Osteoblast (primary cell): ENCODE results near the gene KIDINS220. TPM values are rescaled to one million over a fixed set of nuclear protein-coding genes. Genes with fewer than 3 reads are reported as not detected.

Experiments used
- DNase-seq: peaks from one replicate; pipeline ENCODE4 v3.0.0; 2011; ENCODE audit warnings: low spot score, mixed read lengths; ENCODE audit not compliant: insufficient read length; ENCODE audit errors: missing footprints
- H2AFZ ChIP-seq: 2 replicates; pipeline ENCODE4 v1.6.0; 2011; ENCODE audit warnings: mild to moderate bottlenecking, low read length
- H3K27ac ChIP-seq: 2 replicates; pipeline ENCODE4 v1.5.1; 2011; ENCODE audit warnings: mild to moderate bottlenecking, low read depth, low read length, moderate library complexity
- H3K27me3 ChIP-seq: 2 replicates; pipeline ENCODE4 v1.6.0; 2012; ENCODE audit warnings: mild to moderate bottlenecking, control low read depth, inconsistent platforms, low read length, moderate library complexity; ENCODE audit not compliant: insufficient read depth
- H3K36me3 ChIP-seq: 2 replicates; pipeline ENCODE4 v1.5.1; 2011; ENCODE audit warnings: mild to moderate bottlenecking, low read length, control low read depth, moderate library complexity; ENCODE audit not compliant: insufficient read depth
- H3K4me1 ChIP-seq: 2 replicates; pipeline ENCODE4 v1.5.1; 2011; ENCODE audit warnings: mild to moderate bottlenecking, low read length, control low read depth, moderate library complexity; ENCODE audit not compliant: insufficient read depth
- H3K4me2 ChIP-seq: 2 replicates; pipeline ENCODE4 v1.6.0; 2011; ENCODE audit warnings: mild to moderate bottlenecking, low read length; ENCODE audit not compliant: insufficient read depth
- H3K4me3 ChIP-seq: fragments of 200-600 bp; sonication (generic); 3 replicates; pipeline ENCODE4 v1.5.1; 2012; ENCODE audit warnings: mild to moderate bottlenecking, low read length, inconsistent platforms; ENCODE audit not compliant: insufficient read depth
- H3K79me2 ChIP-seq: 2 replicates; pipeline ENCODE4 v1.6.0; 2012; ENCODE audit warnings: mild to moderate bottlenecking, low read length, control low read depth, inconsistent platforms; ENCODE audit not compliant: insufficient read depth
- H3K9me3 ChIP-seq: 2 replicates; pipeline ENCODE4 v1.5.1; 2011; ENCODE audit warnings: low read depth, low read length, control low read depth
- H4K20me1 ChIP-seq: 2 replicates; pipeline ENCODE4 v1.6.0; 2012; ENCODE audit warnings: mild to moderate bottlenecking, low read length, control low read depth; ENCODE audit not compliant: insufficient read depth
- CTCF ChIP-seq: IDR thresholded peaks from 2 replicates; pipeline ENCODE4 v1.5.1; 2011; ENCODE audit warnings: mild to moderate bottlenecking, low read depth, low read length, moderate library complexity; ENCODE audit errors: extremely low read depth
- total RNA-seq: library from RNA; depleted of rRNA; stranded (reverse); fragments of >200 nt; gene quantifications from 2 replicates; pipeline ENCODE4 v1.2.3, GENCODE V29; 2012

KIDINS220 gene
- total RNA-seq, 1 donor = 134 TPM

- Histone ChIP-seq H4K20me1 (peaks cover 10% of the 10 kb centered on the region), H3K27me3 (no peaks in the 10 kb centered on the region), H3K4me1 (peaks cover 7% of the 10 kb centered on the region), H3K36me3 (no peaks in the 10 kb centered on the region), H3K4me2 (no peak overlapping the region), H2AFZ (no peak overlapping the region), H3K27ac (no peak overlapping the region), H3K4me3 (no peak overlapping the region), H3K9me3 (no peaks in the 10 kb centered on the region), H3K79me2 (peaks cover 18% of the 10 kb centered on the region)
- no peak for DNase-seq
- TF ChIP-seq CTCF = no peak
These were observed 3.2 kb upstream of the KIDINS220 start for GRCh38 chr2:8840475-8841091.

- H3K9me3 ChIP-seq = no peaks in the 10 kb centered on the region
- peaks cover 13% of the 10 kb centered on the region for H3K4me1 ChIP-seq
- H2AFZ ChIP-seq = no peak overlapping the region
- no peak for TF ChIP-seq CTCF
- H3K27ac ChIP-seq = no peak overlapping the region
- peaks cover 30% of the 10 kb centered on the region for H3K79me2 ChIP-seq
- H3K4me2 ChIP-seq = no peak overlapping the region
- no peak overlapping the region for H3K4me3 ChIP-seq
- peaks cover 19% of the 10 kb centered on the region for H4K20me1 ChIP-seq
- no peak for DNase-seq
- no peaks in the 10 kb centered on the region for H3K27me3 ChIP-seq
- H3K36me3 ChIP-seq = no peaks in the 10 kb centered on the region
These were observed 2.0 kb upstream of the KIDINS220 start for GRCh38 chr2:8839189-8839965.

- no peaks in the 10 kb centered on the region for H3K9me3 ChIP-seq
- H3K4me3 ChIP-seq = peak overlapping the region; percentile 96
- no peaks in the 10 kb centered on the region for H3K36me3 ChIP-seq
- H3K79me2 ChIP-seq = peaks cover 46% of the 10 kb centered on the region
- H3K27me3 ChIP-seq = no peaks in the 10 kb centered on the region
- peaks cover 33% of the 10 kb centered on the region for H4K20me1 ChIP-seq
- peaks cover 13% of the 10 kb centered on the region for H3K4me1 ChIP-seq
- peak overlapping the region; percentile 72 for H3K4me2 ChIP-seq
- H2AFZ ChIP-seq = no peak overlapping the region
- no peak for DNase-seq
- no peak overlapping the region for H3K27ac ChIP-seq
- TF ChIP-seq CTCF = no peak
These were observed 355 bp upstream of the KIDINS220 start for GRCh38 chr2:8837795-8838140.

- H3K27ac ChIP-seq = no peak overlapping the region
- no peak for TF ChIP-seq CTCF
- no peaks in the 10 kb centered on the region for H3K9me3 ChIP-seq
- H3K4me3 ChIP-seq = no peak overlapping the region
- peak overlapping the region; percentile 99 for H3K4me2 ChIP-seq
- DNase-seq = no peak
- no peak overlapping the region for H2AFZ ChIP-seq
- peaks cover 13% of the 10 kb centered on the region for H3K4me1 ChIP-seq
- no peaks in the 10 kb centered on the region for H3K36me3 ChIP-seq
- H3K79me2 ChIP-seq = peaks cover 71% of the 10 kb centered on the region
- H4K20me1 ChIP-seq = peaks cover 50% of the 10 kb centered on the region
- H3K27me3 ChIP-seq = no peaks in the 10 kb centered on the region
These were observed 2.1 kb downstream of the KIDINS220 start for GRCh38 chr2:8835279-8835678.
